GM21717 (cell line): Measurements from ENCODE around the gene CSPG4.

Experiments used
- ATAC-seq: cut with Tn5 transposase; IDR thresholded peaks from one replicate; pipeline ENCODE4 v1.9.1; 2021; ENCODE audit warnings: mild to moderate bottlenecking, moderate library complexity; ENCODE audit not compliant: unreplicated experiment

Gene CSPG4

DNA sequence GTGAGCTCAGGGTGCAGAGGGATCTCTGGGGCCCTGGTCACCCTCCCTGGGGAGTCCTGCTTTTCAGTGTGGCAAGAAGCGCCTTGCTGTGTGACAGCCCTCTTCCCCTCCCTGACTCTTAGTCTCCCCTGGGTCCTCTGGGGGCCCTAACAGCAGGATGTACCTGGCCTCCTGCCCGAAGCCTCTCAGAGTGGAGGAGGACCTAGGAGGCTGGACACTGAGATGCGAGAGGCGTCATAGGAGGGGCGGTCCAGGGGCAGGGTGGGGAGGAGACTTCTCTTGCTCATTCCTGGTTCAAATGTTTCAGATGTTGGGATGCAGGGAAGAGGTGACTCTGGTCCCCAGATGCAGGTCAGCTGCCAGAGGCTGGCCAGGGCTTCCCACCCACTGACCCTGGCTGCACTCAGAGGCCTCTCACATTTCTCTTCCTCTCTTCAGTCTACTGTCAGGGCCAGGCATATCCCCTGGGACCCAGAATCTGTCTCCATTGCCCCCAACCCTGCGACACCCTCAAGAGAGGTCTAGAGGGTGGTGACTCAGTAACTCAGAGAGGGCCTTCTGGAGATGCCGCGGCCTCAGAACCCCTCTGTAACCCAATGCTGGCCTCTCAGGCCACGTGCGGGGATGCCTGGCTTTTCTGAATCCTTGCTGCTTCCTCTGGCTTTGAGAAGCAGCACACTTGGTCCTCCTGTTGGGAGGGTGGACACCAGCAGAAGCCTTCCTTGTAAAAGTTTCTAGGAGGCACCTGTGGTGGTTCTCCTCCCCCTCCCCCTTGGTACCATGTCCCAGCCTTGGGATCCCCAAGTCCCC lies 39.0 kb downstream of the CSPG4 start:
- no peak for ATAC-seq

- ATAC-seq: no peak
Observed at GRCh38 chr15:75672646-75673425, 39.8 kb downstream of the CSPG4 start.

GRCh38 chr15:75671730-75672602 lies 40.7 kb downstream of the CSPG4 start:
- no peak for ATAC-seq

DNA sequence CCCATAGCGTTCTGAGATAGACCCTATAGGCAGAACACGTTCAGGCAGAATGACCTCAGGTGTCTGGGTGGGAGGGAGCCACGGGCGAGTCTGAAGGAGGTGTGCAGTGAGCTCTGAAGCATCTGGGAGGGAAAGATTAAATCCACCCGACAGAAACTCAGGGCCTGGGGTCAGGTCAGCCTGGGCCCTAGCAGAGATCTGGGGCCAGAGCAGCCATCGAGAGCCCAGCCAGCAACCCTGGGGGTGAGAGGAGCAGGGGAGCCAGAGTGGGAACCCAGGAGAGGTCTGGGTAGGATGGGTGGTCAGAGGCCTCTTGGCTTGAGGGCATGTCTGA lies 42.8 kb downstream of the CSPG4 start:
- no peak for ATAC-seq

GRCh38 chr15:75669191-75669878 lies 43.3 kb downstream of the CSPG4 start:
- ATAC-seq: no peak

DNA sequence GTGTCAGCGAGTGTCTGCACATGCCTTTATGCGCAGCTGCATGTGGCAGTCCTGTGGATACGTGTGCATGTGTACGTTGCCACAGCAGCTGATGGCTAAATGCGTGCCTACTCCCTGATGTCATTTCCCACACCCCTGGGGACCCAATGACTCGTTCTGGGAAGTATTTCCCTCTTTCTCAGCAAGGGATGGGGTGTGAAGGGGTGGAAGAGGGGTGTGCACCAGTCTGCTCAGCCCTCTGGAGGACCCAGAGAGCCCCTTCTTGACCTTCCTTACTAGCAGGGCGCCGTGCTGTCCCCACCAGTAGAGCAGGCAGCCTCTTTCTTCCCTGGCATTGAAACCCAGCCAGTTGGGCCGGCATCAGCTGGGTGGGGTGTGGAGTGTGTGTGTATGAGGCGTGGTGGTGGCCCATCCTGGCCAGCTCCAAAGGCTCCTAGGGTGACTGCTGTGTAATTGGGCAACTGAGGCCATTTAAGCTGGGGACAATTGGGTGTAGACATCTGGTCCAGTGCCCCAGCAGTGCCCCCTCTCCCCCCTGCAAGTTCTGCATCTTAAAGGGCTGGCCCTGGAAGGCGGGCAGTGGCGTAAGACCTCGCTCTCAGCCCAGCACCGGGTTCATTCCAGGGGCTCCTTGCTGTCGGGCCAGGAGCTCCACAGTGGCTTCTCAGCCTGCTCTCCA lies 45.7 kb downstream of the CSPG4 start:
- ATAC-seq: no peak

DNA sequence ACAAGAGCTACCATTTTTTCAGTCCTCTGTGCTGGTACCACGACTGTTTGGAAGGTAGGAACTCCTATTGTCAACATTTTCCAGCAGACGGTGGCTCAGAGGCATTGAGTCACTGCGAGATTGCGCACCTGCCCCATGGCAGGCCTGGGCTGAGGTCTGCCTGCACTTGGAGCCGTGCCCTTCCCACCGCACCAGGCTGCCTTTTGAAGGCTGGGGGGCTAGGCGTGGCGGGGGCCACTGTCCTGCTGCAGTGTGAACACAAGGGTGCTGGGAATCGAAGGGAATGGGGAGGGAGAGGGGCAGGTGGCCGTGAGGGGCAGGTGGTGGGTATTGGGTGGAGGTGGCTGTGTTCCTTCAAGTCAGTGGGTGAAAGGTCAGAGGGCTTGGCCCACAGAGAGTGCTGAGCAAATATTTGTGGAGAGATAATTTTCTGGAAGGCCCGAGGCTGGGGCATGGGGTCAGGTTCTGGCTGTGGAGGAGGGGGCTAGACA lies 48.7 kb downstream of the CSPG4 start:
- ATAC-seq: no peak

- no peak for ATAC-seq
Observed at GRCh38 chr15:75662823-75663519, 49.7 kb downstream of the CSPG4 start.

- no peak for ATAC-seq
Observed at GRCh38 chr15:75661756-75662140, 50.9 kb downstream of the CSPG4 start.

GRCh38 chr15:75661100-75661755 lies 51.4 kb downstream of the CSPG4 start:
- ATAC-seq: no peak

- ATAC-seq: no peak
Observed at GRCh38 chr15:75659928-75660645, 52.6 kb downstream of the CSPG4 start.

DNA sequence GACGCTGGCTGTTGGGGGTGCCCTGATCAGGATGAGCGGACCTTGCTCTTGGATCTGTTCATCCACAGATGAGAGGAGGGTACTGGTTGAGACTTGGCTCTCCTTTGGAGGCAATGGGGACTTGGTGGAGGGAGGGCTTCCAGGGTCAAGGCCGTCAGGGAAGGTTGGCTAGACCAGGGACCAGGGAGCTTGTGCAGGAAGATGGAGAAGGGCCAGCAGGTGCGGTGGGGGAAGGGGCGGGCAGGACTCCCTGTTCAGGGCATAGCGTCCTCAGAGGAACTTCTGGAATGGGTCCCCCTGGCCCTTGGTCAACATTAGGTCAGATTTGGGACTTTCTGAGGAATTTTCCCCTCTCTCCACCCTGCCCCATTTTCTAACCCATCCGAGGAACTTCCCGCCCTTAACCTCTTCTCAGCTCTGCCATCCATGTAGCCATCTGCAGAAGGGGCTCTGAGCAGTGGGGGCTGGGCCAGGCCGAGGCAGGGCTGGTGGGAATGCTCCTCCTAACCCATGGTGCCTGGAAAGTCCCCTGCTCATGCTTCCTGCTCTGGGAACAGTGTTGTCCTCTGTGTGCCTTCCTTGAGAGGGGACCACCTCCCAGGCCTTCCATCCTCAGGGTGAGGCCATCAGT lies 53.4 kb downstream of the CSPG4 start:
- no peak for ATAC-seq

DNA sequence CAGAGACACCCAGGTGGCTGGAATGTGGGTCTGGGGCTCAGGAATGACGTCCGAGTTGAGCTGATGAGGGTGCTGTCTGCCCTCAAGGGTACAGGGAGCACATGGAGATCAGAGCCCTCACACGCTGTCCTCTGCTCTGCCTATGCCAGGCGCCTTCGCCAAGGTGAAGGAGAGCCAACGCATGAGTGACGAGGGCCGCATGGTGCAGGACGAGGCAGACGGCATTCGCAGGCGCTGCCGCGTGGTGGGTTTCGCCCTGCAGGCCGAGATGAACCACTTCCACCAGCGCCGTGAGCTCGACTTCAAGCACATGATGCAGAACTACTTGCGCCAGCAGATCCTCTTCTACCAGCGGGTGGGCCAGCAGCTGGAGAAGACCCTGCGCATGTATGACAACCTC lies 55.8 kb downstream of the CSPG4 start:
- ATAC-seq: no peak

DNA sequence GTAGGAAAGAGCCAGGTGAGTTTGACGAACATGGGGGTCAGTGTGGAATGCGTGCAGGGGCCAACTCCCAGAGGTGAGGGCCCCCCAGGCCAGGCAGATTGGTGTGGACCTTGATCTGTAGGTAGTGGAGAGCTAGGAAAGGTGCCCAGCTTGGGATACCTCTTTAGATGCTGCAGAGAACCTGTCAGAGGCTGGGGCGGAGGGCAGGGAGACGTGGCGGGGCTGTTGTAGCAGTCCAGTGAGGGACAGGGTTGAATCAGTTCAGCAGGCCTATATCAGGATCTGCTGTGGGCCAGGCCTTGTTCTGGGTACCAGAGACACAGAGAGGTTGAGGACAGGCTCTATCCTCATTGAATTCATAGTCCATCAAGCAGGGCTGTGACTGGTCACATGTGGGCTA lies 56.3 kb downstream of the CSPG4 start:
- ATAC-seq: no peak

GRCh38 chr15:75655931-75656330 lies 56.7 kb downstream of the CSPG4 start:
- no peak for ATAC-seq

DNA sequence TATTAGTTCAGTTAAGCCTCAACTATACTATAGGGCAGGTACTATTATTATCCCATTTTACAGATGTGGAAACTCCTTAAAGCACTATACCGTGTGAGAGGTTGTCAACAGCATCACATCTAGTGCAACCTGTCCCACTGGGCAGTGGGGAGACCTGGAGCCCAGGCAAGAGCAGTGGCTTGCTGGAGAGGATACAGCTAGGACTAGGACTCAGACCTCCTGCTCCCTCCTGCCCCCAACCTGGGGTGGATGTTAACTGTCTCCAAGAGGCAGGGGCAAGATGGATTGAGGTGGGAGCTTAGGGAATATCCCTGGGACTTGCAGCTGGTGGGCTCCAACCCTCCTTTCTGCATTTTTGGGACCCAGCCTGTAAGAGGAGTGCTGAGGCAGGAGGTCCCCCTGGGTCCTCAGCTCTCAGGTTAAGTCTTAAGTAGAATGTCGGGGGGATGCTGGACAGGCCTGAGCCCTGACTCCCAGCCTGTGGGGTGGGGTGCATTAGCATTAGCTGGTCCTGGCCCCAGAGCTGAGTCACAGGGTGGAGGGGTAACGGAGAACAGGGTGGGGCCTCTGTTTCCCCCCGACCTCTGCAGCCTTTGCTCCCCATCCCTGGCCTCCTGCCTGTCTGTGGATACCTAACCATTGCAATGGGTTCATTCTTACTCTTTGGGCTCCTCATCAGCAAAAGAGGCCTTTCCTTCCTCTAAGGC lies 58.3 kb downstream of the CSPG4 start:
- no peak for ATAC-seq

DNA sequence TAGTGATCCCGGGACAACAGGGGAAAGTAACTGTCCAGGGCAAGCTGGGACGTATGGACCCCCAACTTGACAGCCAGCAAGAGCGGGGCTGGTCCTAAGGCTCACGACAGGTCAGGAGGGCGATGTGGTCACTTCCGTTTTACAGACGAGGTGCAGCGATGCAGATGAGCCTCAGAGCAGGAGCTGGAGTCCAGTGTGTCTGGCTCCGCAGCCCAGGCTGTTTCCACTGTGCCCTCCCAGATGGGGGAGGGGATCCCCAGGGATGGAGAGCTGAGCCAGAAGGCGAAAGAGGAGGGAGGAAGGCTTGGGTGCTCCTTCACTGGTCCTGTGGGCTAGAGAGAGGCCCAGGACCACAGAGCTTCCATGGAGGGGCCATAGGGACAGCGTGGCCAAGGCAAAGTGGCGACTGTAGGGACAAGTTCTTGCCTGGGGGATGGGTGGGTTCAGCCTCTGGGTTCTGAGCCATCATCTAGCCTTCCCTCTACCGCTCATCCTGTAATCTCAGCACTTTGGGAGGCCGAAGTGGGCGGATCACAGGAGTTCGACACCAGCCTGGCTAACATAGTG lies 59.2 kb downstream of the CSPG4 start:
- ATAC-seq: no peak
